Left renal cortex interstitium (tissue), 4 donors: ENCODE data around the gene RFNG. TPM values are rescaled to one million over a fixed set of nuclear protein-coding genes. Genes with fewer than 3 reads are reported as not detected.

Experiments used
- DNase-seq, 4 donors: peaks; one replicate each; pipeline ENCODE4 v3.0.0-alpha.2; 2013; ENCODE audit warnings: low read depth in 4 of 4, low spot score in 2 of 4, missing footprints in 1 of 4
- polyA plus RNA-seq, 4 donors: library from polyadenylated mRNA; unstranded; fragments of 120-200 nt; gene quantifications; one replicate each; pipeline ENCODE4 v1.2.1, GENCODE V29; 2013; ENCODE audit not compliant: insufficient read length in 4 of 4

RFNG gene
- polyA plus RNA-seq, 4 donors = 38.2 to 67.5 (median 52.2) TPM

GRCh38 chr17:82017612-82018151 is 33.9 kb downstream of the RFNG start:
- DNase-seq = no peak

- DNase-seq = no peak
These were observed 34.6 kb downstream of the RFNG start for GRCh38 chr17:82016875-82017459.

- DNase-seq = no peak
These were observed 35.3 kb downstream of the RFNG start for GRCh38 chr17:82016061-82016874.

- DNase-seq = no peak
These were observed 36.2 kb downstream of the RFNG start for GRCh38 chr17:82015311-82015971.

GRCh38 chr17:82014971-82015310 is 36.7 kb downstream of the RFNG start:
- no peak for DNase-seq

GRCh38 chr17:82014432-82014831 is 37.2 kb downstream of the RFNG start:
- no peak for DNase-seq

GRCh38 chr17:82013772-82014321 is 37.8 kb downstream of the RFNG start:
- no peak for DNase-seq

GRCh38 chr17:82013341-82013740 is 38.3 kb downstream of the RFNG start:
- DNase-seq = no peak

- DNase-seq = no peak
These were observed 38.8 kb downstream of the RFNG start for GRCh38 chr17:82012640-82013295.

GRCh38 chr17:82012261-82012639 is 39.4 kb downstream of the RFNG start:
- no peak for DNase-seq

- no peak for DNase-seq
These were observed 39.9 kb downstream of the RFNG start for GRCh38 chr17:82011617-82012187.

GRCh38 chr17:82010575-82011525 is 40.8 kb downstream of the RFNG start:
- DNase-seq = no peak

- no peak for DNase-seq
These were observed 42.2 kb downstream of the RFNG start for GRCh38 chr17:82009413-82009812.

GRCh38 chr17:82008941-82009405 is 42.6 kb downstream of the RFNG start:
- DNase-seq = no peak

- DNase-seq = no peak
These were observed 43.2 kb downstream of the RFNG start for GRCh38 chr17:82008258-82008940.

- no peak for DNase-seq
These were observed 43.9 kb downstream of the RFNG start for GRCh38 chr17:82007495-82008257.

GRCh38 chr17:82007228-82007494 is 44.5 kb downstream of the RFNG start:
- no peak for DNase-seq
